H9 (cell line): Measurements from ENCODE around the gene NFU1. TPM values are rescaled to one million over a fixed set of nuclear protein-coding genes. Genes with fewer than 3 reads are reported as not detected.
"Not testable (repeated sequence)": the region's sequence is repeated elsewhere in the genome, so short reads cannot be mapped to it uniquely, and the experiment has no call there.

Source experiments
- DNase-seq: peaks from one replicate; pipeline ENCODE4 v3.0.0-alpha.2; 2017
- H2AFZ ChIP-seq: one replicate; pipeline ENCODE4 v1.6.1; 2013; ENCODE audit warnings: mild to moderate bottlenecking, low read length, control low read depth, moderate library complexity
- H2AK5ac ChIP-seq: 2 replicates; pipeline ENCODE4 v1.6.1; 2013; ENCODE audit warnings: low read length, control low read depth, mixed read lengths; ENCODE audit not compliant: insufficient read length
- H2BK120ac ChIP-seq: one replicate; pipeline ENCODE4 v1.6.1; 2013; ENCODE audit warnings: low read depth, mild to moderate bottlenecking, low read length, control low read depth, inconsistent platforms; ENCODE audit not compliant: poor library complexity, severe bottlenecking
- H2BK12ac ChIP-seq: 2 replicates; pipeline ENCODE4 v1.6.1; 2013; ENCODE audit warnings: low read length, control low read depth, mixed read lengths, low read depth; ENCODE audit not compliant: insufficient read length
- H2BK15ac ChIP-seq: 2 replicates; pipeline ENCODE4 v1.6.1; 2013; ENCODE audit warnings: low read depth, low read length, control low read depth
- H2BK20ac ChIP-seq: one replicate; pipeline ENCODE4 v1.6.1; 2013; ENCODE audit warnings: low read depth, mild to moderate bottlenecking, low read length, control low read depth, inconsistent platforms; ENCODE audit not compliant: poor library complexity, severe bottlenecking
- H2BK5ac ChIP-seq: 2 replicates; pipeline ENCODE4 v1.6.1; 2013; ENCODE audit warnings: low read length, control low read depth, mixed read lengths; ENCODE audit not compliant: insufficient read length
- H3K14ac ChIP-seq: 2 replicates; pipeline ENCODE4 v1.6.1; 2013; ENCODE audit warnings: low read length, control low read depth; ENCODE audit not compliant: insufficient read depth
- H3K18ac ChIP-seq: 2 replicates; pipeline ENCODE4 v1.6.1; 2013; ENCODE audit warnings: low read depth, mild to moderate bottlenecking, mixed read lengths, low read length, control low read depth; ENCODE audit not compliant: insufficient read length
- H3K23ac ChIP-seq: 2 replicates; pipeline ENCODE4 v1.6.1; 2013; ENCODE audit warnings: low read length, control low read depth, mixed read lengths, low read depth; ENCODE audit not compliant: insufficient read length
- H3K23me2 ChIP-seq: 2 replicates; pipeline ENCODE4 v1.6.1; 2013; ENCODE audit warnings: low read depth, mild to moderate bottlenecking, mixed read lengths, low read length, control low read depth; ENCODE audit not compliant: insufficient read length, poor library complexity, severe bottlenecking
- H3K27ac ChIP-seq: 2 replicates; pipeline ENCODE4 v1.5.1; 2013; ENCODE audit warnings: low read length, control low read depth, mixed read lengths, low read depth; ENCODE audit not compliant: insufficient read length
- H3K27me3 ChIP-seq: 2 replicates; pipeline ENCODE4 v1.6.1; 2013; ENCODE audit warnings: low read length, control low read depth, inconsistent platforms; ENCODE audit not compliant: insufficient read depth
- H3K4ac ChIP-seq: 2 replicates; pipeline ENCODE4 v1.6.1; 2013; ENCODE audit warnings: low read depth, mild to moderate bottlenecking, control low read depth, inconsistent platforms, low read length, moderate library complexity
- H3K4me1 ChIP-seq: 2 replicates; pipeline ENCODE4 v1.6.1; 2013; ENCODE audit warnings: low read length, control low read depth, inconsistent platforms; ENCODE audit not compliant: insufficient read depth
- H3K4me2 ChIP-seq: 2 replicates; pipeline ENCODE4 v1.6.1; 2013; ENCODE audit warnings: low read length, control low read depth, mixed read lengths; ENCODE audit not compliant: insufficient read length, insufficient read depth
- H3K56ac ChIP-seq: 2 replicates; pipeline ENCODE4 v1.6.1; 2013; ENCODE audit warnings: low read depth, mild to moderate bottlenecking, mixed read lengths, low read length, control low read depth; ENCODE audit not compliant: insufficient read length
- H3K79me1 ChIP-seq: 2 replicates; pipeline ENCODE4 v1.6.1; 2013; ENCODE audit warnings: low read depth, mild to moderate bottlenecking, moderate library complexity, low read length, control low read depth, inconsistent platforms; ENCODE audit not compliant: insufficient read depth, poor library complexity, severe bottlenecking
- H3K79me2 ChIP-seq: 2 replicates; pipeline ENCODE4 v1.6.1; 2013; ENCODE audit warnings: low read length, control low read depth, inconsistent platforms; ENCODE audit not compliant: insufficient read depth
- H3K9ac ChIP-seq: 2 replicates; pipeline ENCODE4 v1.6.1; 2013; ENCODE audit warnings: low read length, control low read depth, mixed read lengths; ENCODE audit not compliant: insufficient read length; ENCODE audit errors: extremely low read depth
- H3K9me3 ChIP-seq: one replicate; pipeline ENCODE4 v1.6.1; 2013; ENCODE audit warnings: low read depth, low read length, inconsistent platforms; ENCODE audit not compliant: control insufficient read depth
- H3T11ph ChIP-seq: one replicate; pipeline ENCODE4 v1.6.1; 2013; ENCODE audit warnings: mild to moderate bottlenecking, low read length, control low read depth, inconsistent platforms
- H4K20me1 ChIP-seq: one replicate; pipeline ENCODE4 v1.6.1; 2013; ENCODE audit not compliant: control insufficient read depth, insufficient read length, insufficient read depth
- H4K5ac ChIP-seq: 2 replicates; pipeline ENCODE4 v1.6.1; 2013; ENCODE audit warnings: low read depth, mild to moderate bottlenecking, mixed read lengths, low read length, control low read depth; ENCODE audit not compliant: insufficient read length
- H4K8ac ChIP-seq: replicated peaks from 2 replicates; pipeline ENCODE4 v1.6.1; 2013; ENCODE audit warnings: low read length, control low read depth, mixed read lengths, low read depth; ENCODE audit not compliant: insufficient read length
- H4K91ac ChIP-seq: 2 replicates; pipeline ENCODE4 v1.6.1; 2013; ENCODE audit warnings: low read depth, mild to moderate bottlenecking, moderate library complexity, mixed read lengths, low read length, control low read depth; ENCODE audit not compliant: insufficient read length
- H3K27ac Mint-ChIP-seq, 3 experiments: 2 replicates in 2 of 3; 3 replicates in 1 of 3; pipeline ENCODE4 v1.8.0; 2020 to 2021; ENCODE audit warnings: mixed read lengths in 3 of 3, mild to moderate bottlenecking in 1 of 3, moderate library complexity in 1 of 3
- H3K27me3 Mint-ChIP-seq: 2 replicates; pipeline ENCODE4 v1.8.0; 2021; ENCODE audit warnings: low read depth, mild to moderate bottlenecking, moderate library complexity, mixed read lengths
- H3K36me3 Mint-ChIP-seq, 3 experiments: 2 replicates in 2 of 3; 3 replicates in 1 of 3; pipeline ENCODE4 v1.8.0; 2020 to 2021; ENCODE audit warnings: low read depth in 3 of 3, mixed read lengths in 3 of 3; ENCODE audit not compliant: insufficient read depth in 1 of 3
- H3K4me1 Mint-ChIP-seq, 2 experiments: 2 replicates each; pipeline ENCODE4 v1.8.0; 2020; ENCODE audit warnings: mixed read lengths in 2 of 2
- H3K4me3 Mint-ChIP-seq, 2 experiments: 2 replicates in 1 of 2; 3 replicates in 1 of 2; pipeline ENCODE4 v1.8.0; 2020 to 2021; ENCODE audit warnings: mild to moderate bottlenecking in 2 of 2, mixed read lengths in 2 of 2, moderate library complexity in 1 of 2
- H3K9me3 Mint-ChIP-seq, 2 experiments: 2 replicates in 1 of 2; 3 replicates in 1 of 2; pipeline ENCODE4 v1.8.0; 2020; ENCODE audit warnings: mild to moderate bottlenecking in 2 of 2, mixed read lengths in 2 of 2, moderate library complexity in 1 of 2
- WGBS: extraction: QIAGEN DNeasy Blood & Tissue Kit; methylation state at CpG from one replicate; pipeline ENCODE4 v1.1.7; 2013; ENCODE audit warnings: missing lambda C conversion rate, low lambda C conversion rate, mixed read lengths; ENCODE audit not compliant: insufficient read length; ENCODE audit errors: extremely low coverage; 5-methylcytosine and 5-hydroxymethylcytosine counted together
- total RNA-seq: library from RNA; stranded (reverse); gene quantifications from 2 replicates; pipeline ENCODE4 v1.2.1, GENCODE V29; 2021
- TF ChIP-seq, protein P1 (sequence below): fragments of 200-600 bp; sonication (generic); conservative IDR thresholded peaks from 3 replicates; pipeline ENCODE4 v1.8.0; 2021; ENCODE audit warnings: antibody characterized with exemption, mild to moderate bottlenecking

The NFU1 gene
- total RNA-seq, 1 experiment from 2014 or later = 61.4 TPM

DNA sequence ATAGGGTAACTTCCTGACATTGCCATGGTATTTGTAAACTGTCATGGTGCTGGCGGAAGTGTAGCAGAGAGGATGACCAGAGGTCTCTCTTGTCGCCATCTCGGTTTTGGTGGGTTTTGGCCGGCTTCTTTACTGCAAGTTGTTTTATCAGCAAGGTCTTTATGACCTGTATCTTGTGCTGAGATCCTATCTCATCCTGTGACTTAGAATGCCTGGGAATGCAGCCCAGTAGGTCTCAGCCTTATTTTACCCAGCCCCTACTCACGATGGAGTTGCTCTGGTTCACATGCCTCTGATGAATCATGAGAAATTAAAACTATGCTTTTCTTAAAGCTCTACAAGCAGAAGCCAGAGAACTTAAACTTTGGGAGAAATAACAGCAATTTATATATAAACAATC lies 12.7 kb upstream of the NFU1 start:
- Histone ChIP-seq H2AK5ac (no peak overlapping the region), H3K18ac (no peak overlapping the region), H2BK5ac (no peak overlapping the region), H2BK20ac (no peak overlapping the region), H3K27me3 (no peaks in the 10 kb centered on the region), H3K56ac (no peak overlapping the region), H3K4ac (no peak overlapping the region), H3K27ac (no peak overlapping the region), H4K20me1 (no peaks in the 10 kb centered on the region), H4K5ac (no peak overlapping the region), H2BK12ac (no peak overlapping the region), H3K23ac (no peak overlapping the region), H3K23me2 (no peaks in the 10 kb centered on the region), H3K14ac (no peak overlapping the region), H3T11ph (no peak overlapping the region), H3K9me3 (no peaks in the 10 kb centered on the region), H4K91ac (no peak overlapping the region), H3K4me1 (peaks cover 4% of the 10 kb centered on the region), H3K79me2 (no peaks in the 10 kb centered on the region), H4K8ac (no peak overlapping the region), H2AFZ (no peak overlapping the region), H3K9ac (no peak overlapping the region), H3K4me2 (no peak overlapping the region), H2BK120ac (no peak overlapping the region), H3K79me1 (no peaks in the 10 kb centered on the region), H2BK15ac (no peak overlapping the region)
- peaks cover 63 to 64% of the 10 kb centered on the region in 2 experiments for H3K4me1 Mint-ChIP-seq
- no peak overlapping the region for H3K4me3 Mint-ChIP-seq
- no peak overlapping the region; a peak in 1 of 7 replicates for H3K27ac Mint-ChIP-seq
- no CpG with 5 or more reads among the region's 5 CpGs for WGBS
- no peak for DNase-seq
- peaks cover 9% of the 10 kb centered on the region for H3K27me3 Mint-ChIP-seq
- H3K9me3 Mint-ChIP-seq = peaks cover 11 to 13% of the 10 kb centered on the region in 2 experiments
- TF ChIP-seq, protein P1, sequence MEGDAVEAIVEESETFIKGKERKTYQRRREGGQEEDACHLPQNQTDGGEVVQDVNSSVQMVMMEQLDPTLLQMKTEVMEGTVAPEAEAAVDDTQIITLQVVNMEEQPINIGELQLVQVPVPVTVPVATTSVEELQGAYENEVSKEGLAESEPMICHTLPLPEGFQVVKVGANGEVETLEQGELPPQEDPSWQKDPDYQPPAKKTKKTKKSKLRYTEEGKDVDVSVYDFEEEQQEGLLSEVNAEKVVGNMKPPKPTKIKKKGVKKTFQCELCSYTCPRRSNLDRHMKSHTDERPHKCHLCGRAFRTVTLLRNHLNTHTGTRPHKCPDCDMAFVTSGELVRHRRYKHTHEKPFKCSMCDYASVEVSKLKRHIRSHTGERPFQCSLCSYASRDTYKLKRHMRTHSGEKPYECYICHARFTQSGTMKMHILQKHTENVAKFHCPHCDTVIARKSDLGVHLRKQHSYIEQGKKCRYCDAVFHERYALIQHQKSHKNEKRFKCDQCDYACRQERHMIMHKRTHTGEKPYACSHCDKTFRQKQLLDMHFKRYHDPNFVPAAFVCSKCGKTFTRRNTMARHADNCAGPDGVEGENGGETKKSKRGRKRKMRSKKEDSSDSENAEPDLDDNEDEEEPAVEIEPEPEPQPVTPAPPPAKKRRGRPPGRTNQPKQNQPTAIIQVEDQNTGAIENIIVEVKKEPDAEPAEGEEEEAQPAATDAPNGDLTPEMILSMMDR = no peak
- H3K36me3 Mint-ChIP-seq = peaks cover 0 to 8% (median 5%) of the 10 kb centered on the region in 3 experiments

DNA sequence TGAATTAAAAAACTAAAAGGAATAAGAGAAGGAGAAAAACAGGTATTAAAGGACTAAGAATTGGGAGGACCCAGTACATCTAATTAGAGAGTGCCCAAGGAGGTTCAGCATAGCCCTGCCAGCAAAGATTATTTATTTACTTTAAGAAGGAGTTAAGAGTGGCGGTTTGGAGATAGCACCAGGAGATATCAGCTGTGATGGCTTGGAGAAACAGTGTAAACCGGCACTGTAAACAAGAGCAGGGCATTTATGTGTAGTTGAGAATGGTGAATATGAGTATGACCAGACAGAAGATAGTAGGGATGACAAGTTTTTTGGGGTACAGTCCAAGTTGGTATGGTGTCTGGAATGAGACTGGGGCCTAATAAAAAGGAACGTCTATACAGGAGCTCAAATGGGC lies 6.4 kb upstream of the NFU1 start:
- H3K27ac ChIP-seq, H3K27ac Mint-ChIP-seq, H3K14ac ChIP-seq, H3T11ph ChIP-seq, DNase-seq, H3K23ac ChIP-seq, H3K9me3 ChIP-seq, H3K79me2 ChIP-seq, H3K27me3 ChIP-seq, H2BK20ac ChIP-seq, H4K20me1 ChIP-seq, H3K4me3 Mint-ChIP-seq, H3K4ac ChIP-seq, H3K4me2 ChIP-seq, H3K56ac ChIP-seq, H4K8ac ChIP-seq, H3K18ac ChIP-seq, H4K5ac ChIP-seq, H3K23me2 ChIP-seq, H3K4me1 ChIP-seq, H2BK15ac ChIP-seq, H3K79me1 ChIP-seq, H2BK12ac ChIP-seq, H4K91ac ChIP-seq, H3K9ac ChIP-seq, H2AK5ac ChIP-seq, H2AFZ ChIP-seq, H2BK5ac ChIP-seq, H2BK120ac ChIP-seq, H3K27me3 Mint-ChIP-seq: not testable (repeated sequence)
- Mint-ChIP-seq H3K9me3 (peaks cover 11 to 17% of the 10 kb centered on the region in 2 experiments), H3K4me1 (peaks cover 14 to 17% of the 10 kb centered on the region in 2 experiments), H3K36me3 (peaks cover 0 to 19% (median 8%) of the 10 kb centered on the region in 3 experiments)
- no CpG with 5 or more reads among the region's 3 CpGs for WGBS
